Colon (tissue), 2 donors: ENCODE results near the gene TMEM106A.
"Not testable (repeated sequence)": the region's sequence is repeated elsewhere in the genome, so short reads cannot be mapped to it uniquely, and the experiment has no call there.

Experiments
- FAIRE-seq: peaks from 2 replicates; lab custom pipeline; 2012; peaks lifted over from hg19 to GRCh38; lab: Jason Lieb, UNC
- donor health status: control.
- donor health status: control.

TMEM106A gene

DNA sequence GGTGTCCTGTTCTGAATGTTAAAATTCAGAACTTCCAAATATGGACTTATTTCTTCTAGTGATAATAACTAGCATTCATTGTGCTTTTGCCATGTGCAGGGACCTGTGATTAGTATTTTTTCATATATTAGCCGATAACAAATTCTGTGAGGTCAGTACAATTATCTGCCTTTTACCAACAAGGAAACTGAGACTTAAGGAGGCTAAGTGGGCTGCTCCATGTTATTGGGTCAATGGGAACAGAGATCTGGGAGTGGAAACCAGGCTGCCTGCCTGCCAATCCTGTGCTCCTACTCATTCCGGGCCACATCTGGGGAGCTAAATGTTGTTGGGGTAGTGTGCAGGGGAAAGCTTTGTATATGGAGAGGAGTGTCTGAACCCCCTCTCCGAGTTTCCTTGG, 3.7 kb downstream of the TMEM106A start:
- FAIRE-seq: no peak

- no peak for FAIRE-seq
Measured at GRCh38 chr17:43216369-43216761, 4.7 kb downstream of the TMEM106A start.

DNA sequence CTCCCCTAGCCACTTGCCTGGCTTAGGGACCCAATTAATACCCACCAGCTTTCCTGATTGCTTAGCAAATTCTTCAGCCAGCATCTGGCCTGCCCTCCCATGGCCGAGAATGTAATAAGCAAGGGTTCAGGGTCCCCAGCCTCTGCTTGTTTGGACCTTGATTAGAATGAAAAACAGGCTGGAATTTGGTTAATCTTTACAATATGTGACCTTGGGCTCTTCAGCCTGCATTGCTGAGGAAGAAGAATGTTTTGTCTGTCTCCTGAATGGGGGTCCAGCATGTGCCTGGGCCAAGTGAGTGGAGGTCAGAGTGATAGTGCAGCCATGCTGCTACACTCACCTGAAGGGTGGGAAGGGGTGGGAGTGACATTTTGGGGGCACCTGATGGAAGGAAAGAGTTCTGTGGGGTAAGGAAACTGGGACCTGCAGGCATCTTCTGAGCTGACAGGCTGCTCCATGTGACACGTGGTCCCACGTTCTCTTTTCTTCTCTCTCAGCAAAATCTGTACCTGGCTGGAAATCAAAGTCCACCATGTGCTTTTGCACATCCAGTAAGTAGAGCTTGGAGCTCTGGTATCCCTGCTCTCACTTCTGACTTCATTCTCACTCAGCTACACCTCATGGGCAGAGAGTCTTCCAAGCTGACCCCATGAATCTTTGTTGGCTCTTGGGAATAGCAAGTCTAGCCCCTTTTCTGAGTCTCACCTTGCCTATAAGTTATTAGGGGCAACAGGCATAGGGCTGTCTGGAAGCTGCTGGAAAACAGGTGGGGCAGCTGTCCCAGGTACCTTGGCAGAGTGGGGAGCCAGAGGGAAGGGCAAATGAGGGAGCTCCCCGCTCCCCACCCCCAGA, 5.3 kb downstream of the TMEM106A start:
- FAIRE-seq: no peak

- no peak for FAIRE-seq
Measured at GRCh38 chr17:43217614-43218087, 6.0 kb downstream of the TMEM106A start.

DNA sequence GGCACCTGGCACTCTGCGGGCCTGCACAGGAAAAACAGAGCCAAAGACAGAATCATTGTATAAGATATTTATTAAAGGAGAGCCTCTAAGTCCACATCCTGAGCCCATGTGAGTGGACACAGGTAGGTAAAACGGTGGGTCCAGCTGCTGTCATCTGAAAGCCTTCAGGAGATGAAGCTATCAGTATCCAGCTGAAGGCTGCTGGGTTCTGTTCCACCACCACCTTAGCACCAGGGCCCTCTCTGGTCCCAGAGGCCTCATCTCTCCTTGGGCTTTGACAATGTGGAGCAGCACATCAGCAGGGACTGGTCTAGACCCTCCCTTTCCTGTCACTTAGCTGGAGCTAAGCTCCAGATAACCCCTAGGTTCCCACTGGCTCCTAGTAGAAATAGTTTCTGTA, 7.3 kb downstream of the TMEM106A start:
- FAIRE-seq: no peak

GRCh38 chr17:43219746-43220380, 8.2 kb downstream of the TMEM106A start:
- FAIRE-seq: no peak

DNA sequence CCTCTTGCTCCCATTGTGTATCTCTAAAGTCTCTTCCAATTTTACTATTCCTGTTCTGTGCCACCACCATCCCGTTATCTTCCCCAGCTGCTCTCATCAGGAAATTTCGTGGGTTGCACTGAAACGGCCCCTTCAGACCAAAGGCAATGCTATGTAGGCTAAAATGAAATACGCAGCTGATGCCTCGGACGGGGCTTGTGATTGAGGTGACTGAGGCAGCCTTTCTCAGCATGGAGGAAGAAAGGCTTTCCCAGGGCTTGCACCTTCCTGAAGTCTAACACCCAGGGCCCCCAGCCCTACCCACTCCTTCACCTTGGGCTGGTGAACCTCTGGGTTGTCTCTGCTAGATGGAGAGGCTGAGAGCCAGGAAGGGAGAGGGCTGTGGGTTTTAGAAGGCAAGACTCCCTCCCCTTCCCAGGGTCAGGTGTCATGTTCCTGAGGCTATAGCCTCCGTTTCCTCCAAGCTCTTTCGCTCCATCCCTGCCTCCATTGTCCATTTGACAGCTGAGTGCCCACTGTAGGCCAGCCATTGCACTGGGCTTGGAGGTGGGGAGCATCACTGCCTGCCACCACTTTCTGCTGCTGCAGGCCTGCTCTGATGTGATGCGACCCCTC, 8.9 kb downstream of the TMEM106A start:
- FAIRE-seq: no peak

- FAIRE-seq: no peak
Measured at GRCh38 chr17:43224146-43224705, 12.6 kb downstream of the TMEM106A start.

DNA sequence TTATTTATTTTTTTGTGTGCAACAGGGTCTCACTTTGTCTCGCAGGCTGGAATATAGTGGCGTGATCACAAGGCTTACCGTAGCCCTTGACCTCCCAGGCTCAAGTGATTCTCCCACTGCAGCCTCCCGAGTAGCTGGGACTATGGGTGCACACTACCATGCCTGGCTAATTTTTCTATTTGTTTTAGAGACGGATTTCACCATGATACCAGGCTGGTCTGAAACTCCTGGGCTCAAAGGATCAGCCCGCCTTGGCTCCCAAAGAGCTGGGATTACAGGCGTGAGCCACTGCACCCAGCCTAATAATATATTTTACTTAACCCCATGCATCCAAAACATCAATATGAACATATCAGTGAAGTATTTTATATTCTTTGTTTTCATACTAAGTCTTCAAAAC, 14.7 kb downstream of the TMEM106A start:
- no peak for FAIRE-seq

DNA sequence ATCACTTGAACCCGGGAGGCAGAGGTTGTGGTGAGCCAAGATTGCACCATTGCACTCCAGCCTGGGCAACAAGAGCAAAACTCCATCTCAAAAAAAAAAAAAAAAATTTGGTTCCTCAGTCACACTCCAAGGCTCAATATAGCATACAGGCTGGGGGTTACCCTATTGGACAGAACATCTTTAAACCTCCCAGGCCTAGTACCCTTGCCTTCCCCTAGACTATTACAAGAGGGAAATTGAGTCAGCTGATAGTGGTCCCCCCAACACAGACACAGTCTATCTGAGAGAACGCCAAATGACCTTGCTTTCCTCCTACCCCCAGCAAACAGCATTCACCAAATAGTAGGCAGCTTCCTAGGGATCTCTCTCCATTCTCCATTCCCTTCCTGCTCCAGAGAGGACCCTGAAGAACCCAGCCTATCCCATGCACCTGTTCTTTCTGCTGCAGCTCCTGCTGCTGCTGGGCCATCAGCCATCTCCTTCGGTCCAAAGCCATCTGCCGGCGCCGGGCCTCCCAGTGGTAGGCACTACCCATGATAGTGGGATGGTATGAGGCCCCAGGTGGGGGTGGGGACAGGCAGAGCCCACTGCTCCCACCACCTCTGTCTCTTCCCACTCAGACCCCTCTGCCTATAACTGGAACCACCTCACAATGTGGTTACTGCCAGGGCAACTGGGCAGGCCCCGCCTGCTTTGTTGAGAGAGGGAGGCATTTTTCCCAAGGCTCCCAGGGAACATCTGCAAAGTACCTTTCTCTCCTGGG, 16.5 kb downstream of the TMEM106A start, which contains the start of gene CCDC200:
Gene CCDC200 (minus strand): TSS at position 604 of the 763 bp plus-strand sequence. CDS start 69 bp downstream, at position 535.
- not testable (repeated sequence) for FAIRE-seq

DNA sequence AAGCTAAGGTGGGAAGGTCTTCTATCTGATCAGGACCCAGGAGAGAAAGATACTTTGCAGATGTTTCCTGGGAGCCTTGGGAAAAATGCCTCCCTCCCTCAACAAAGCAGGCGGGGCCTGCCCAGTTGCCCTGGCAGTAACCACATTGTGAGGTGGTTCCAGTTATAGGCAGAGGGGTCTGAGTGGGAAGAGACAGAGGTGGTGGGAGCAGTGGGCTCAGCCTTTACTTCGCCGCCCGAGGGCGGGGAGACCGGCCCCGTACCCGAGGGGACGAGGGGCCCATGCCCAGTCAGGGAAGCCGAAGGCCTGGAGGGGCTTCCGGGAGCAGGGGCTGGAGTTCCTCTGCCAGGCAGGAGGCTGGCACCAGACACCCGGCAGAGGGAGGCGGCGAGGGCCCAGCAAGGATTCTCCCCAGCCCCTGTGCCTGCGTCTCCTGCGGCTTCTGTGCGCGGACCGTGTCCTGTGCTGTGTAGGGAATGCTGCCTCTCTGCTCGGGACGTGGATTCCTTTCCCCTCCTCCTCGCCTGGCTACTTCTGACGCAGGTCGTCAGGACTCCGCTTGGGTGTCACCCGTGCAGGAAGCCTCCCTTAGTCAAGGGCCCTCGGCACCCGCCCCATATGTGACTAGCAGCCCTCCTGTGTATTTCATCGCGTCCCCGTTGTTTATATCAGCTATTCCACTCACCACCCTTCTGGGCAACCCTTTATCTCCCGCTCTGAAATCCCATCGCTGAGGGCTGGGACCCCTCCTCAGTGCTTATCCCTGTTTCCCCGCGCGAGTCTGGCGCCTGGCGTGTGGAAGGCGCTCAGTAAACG, 19.7 kb downstream of the TMEM106A start:
- FAIRE-seq: not testable (repeated sequence)

DNA sequence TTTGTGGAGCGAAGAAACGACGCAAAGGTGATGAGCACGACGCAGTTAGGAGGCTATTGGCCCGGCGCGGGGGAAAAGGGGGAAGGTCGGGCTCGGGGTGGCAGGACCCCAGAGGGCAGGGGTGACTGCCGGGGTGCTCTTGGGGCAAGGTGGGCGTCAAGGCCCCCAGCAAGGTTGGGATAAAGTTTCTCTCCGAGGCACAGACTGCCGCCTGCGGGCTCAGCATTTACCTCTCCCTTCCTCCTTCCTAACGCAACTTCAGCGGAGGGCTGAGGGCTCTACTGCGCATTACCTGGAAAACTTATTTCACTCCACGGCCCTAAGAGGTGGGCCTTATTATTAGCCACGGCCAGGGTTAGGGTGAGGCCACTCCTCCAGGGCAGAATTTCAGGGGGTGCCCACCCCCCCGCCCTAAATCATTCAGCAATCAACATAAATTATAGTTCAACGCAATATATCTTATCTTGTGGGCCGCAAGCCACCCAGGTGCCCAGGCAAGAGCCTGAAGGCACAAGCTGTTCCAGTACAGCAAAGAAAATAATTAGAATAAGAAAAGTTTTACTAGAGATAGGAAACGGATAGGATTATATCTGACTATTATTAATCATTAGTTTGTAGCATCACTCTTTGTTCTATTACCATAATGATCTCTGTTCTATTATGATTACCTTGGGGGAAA, 20.5 kb downstream of the TMEM106A start:
- not testable (repeated sequence) for FAIRE-seq

DNA sequence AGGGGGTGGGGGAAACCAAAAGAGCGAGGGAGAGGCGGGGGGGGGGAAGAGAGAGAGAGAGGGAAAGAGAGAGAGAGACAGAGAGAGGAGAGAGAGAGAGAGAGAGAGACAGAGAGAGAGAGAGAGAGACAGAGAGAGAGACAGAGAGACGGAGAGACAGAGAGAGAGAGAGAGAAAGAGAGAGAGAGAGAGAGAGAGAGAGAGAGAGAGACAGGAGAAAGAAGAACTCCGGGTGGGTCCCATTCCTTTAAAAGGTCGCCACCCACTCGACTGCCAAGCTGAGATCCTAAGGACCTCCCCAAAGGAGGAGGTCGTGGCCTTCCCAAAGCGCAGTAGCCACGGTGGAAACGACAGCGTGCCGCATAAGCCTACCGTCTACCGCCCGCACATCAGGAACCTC, 21.6 kb downstream of the TMEM106A start:
- FAIRE-seq: not testable (repeated sequence)

DNA sequence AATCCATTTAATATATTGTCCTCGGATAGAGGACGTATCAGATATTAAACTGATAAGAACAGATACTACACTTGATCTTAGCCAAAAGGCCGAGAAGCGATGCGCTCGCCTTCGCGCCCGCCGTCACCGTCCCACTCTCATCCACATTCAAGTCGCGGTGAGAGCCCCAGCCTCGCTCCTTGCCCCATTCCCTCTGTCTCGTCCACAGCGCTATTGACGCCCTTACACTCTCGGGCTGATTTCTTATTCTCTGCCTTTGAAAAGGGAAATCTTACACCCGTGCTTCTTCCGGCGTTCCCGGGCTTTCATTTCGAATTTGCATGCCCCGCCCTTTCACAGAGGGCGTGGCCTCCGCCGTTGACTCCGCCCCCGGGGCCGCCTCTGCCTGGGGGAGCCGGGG, 22.2 kb downstream of the TMEM106A start, which contains the start of gene RNU2-1:
Gene RNU2-1 (minus strand): TSS at position 101 of the 400 bp plus-strand sequence.
- not testable (repeated sequence) for FAIRE-seq

- FAIRE-seq: not testable (repeated sequence)
Measured at GRCh38 chr17:43239597-43239996, 27.9 kb downstream of the TMEM106A start.

GRCh38 chr17:43240596-43241352, 29.1 kb downstream of the TMEM106A start:
- FAIRE-seq: not testable (repeated sequence)

DNA sequence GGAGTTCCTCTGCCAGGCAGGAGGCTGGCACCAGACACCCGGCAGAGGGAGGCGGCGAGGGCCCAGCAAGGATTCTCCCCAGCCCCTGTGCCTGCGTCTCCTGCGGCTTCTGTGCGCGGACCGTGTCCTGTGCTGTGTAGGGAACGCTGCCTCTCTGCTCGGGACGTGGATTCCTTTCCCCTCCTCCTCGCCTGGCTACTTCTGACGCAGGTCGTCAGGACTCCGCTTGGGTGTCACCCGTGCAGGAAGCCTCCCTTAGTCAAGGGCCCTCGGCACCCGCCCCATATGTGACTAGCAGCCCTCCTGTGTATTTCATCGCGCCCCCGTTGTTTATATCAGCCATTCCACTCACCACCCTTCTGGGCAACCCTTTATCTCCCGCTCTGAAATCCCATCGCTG, 34.8 kb downstream of the TMEM106A start:
- FAIRE-seq: not testable (repeated sequence)
